ENCODE results near the gene CD36. TPM values are rescaled to one million over a fixed set of nuclear protein-coding genes. Genes with fewer than 3 reads are reported as not detected.

Gene CD36
- 5.4 and 7.9 TPM in 2 replicates for total RNA-seq (2014; rRNA removed)
- 1.7 TPM for polyA plus RNA-seq (2012)

DNA sequence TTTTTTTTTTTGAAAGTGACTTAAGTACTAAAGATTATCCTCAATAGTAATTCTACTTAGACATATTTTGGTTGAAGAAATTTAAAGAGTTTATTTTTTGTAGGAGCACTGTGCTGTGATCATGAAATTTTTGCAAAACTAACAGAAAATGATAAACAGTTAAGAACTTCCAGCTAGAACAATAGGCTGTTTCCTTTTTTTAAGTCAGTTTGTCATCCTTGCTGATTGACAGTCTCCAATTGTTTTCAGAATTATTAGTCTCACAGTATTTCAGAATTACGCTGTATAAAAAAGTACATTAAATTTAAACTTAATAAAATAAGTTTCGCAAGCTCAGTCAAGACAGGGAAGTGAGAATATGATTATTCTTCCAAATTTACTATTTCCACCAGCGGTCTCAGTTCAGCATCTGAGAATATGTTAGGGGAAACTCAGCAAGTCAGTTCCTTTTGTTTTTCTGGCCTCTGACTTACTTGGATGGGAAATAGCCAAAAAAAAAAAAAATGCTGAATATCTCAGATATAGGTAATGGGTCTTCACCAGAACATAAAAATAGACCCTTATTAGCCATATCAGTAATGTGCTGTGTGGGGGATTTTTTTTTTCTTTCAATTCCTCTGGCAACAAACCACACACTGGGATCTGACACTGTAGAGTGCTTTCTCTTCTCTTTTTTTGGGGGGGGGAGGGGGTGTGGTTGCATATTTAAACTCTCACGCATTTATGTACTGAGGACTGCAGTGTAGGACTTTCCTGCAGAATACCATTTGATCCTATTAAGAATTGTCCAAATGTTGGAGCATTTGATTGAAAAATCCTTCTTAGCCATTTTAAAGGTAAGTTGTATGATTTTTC lies at the start of gene CD36:
CD36 (plus strand) TSS at position 732 of the 855 bp plus-strand sequence. CDS start 8,099 bp downstream, outside the sequence.
- DNase-seq (ENCODE audit: low read depth): no peak

DNA sequence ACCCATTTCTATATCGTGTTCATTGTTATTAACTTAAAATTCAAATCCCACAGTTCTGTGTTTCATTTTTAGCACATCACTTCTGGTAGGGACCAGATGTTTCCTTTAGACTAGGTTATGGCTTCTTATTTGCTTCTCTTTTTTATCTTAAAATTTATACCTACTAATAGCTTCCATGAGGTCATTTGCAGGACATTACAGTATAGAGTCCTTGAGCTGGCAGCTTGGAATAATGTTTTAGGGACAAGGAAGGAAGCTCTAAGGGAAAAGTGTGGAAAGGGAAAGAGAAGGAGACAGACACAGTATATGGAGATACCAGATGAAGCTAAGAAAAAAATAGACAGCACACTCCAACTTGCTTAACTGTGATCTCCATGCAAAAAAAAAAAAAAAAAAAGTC lies 48.8 kb upstream of the CD36 start:
- DNase-seq (ENCODE audit: low read depth): no peak

DNA sequence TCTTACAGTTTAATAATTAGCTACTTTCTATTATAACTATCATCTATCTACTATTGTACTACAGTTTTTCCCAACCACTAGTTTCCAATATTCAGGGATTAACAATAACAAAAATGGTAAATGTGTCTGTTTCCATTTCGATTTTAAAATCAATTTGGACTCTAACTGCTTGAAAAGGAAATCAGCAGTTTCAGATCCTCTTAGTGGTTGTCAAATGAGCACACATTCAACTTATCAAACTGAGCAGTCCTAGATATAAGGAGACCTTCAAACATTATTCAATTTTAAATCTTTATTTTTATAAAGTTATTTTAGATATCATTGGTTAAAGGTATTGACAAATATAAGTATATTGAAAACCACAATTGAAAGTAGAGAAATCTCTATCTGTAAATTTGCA lies 46.8 kb upstream of the CD36 start:
- no peak for DNase-seq (ENCODE audit: low read depth)

DNA sequence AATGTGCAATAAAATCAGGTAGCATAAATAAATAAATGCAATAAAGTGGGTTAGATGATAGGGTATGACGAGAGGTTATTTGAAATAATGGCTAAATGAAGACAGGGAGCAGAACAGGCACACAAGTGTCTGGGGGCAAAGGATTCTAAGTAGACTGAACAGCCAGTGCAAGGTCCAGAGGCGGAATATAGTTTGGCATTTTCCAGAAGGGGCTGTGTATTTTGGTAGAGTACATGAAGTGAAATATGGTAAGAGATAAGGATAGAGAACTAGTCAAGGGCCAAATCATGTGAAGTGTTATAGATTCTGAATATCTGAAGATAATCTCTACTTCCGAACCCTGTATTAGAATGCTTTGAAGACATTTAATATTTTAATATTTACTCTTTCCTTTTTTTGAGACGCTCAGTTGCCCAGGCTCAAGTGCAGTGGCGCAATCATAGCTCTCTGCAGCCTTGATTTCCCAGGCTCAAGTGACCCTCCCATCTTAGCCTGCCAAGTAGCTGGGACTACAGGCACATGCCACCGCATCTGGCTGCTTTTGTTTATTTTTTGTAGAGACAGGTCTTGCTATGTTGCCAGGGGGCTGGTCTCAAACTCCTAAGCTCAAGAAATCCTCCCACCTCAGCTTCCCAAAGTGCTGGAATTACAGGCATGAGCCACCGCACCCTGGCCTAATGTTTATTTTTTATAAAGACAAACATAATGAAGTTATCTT lies 44.4 kb upstream of the CD36 start:
- DNase-seq (ENCODE audit: low read depth): peak; percentile 13

DNA sequence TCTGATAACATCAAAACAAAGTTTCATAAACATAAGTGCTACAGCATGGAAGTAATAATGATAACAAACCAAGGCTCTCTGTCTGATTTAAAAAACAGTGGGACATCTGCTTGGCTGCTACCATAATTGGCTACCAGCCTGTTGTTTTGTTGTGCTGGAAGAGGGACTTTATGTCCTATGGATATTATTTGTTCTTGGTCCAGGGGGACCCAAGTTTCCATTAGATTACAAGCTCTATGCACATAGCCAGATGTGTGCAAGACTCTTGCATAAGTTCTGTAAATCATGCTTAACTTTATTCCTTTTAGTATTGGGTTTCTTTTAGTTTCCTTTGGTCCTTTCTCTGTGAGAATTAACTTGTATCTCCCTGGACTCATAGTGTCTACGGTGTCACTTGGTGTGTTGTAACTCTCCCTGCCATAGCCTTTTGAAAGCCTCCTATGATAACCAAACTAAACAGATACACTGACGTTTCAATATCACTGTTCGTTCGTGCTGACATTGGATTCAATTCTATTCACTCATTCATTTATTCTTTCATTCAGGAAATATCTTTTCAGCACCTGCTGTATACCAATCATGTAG lies 41.4 kb upstream of the CD36 start:
- peak; percentile 12 for DNase-seq (ENCODE audit: low read depth)

DNA sequence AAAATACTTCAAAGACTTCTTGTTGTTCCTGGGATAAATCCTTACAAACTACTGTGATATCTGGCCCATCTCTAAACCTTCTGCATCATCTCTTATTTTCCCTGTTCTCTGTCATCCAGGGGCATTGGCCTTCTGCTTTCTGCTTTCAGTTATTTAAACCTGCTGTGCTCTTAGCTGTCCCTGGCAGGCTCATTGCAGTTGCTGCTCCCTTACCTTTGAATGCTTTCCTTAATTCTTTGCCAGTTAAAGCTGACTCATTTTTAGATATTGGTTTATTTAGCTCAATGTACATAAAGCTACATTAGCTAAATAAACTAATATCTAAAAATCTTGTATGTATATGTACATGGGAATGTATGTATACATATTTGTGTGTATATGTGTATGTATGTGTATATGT lies 40.6 kb upstream of the CD36 start:
- DNase-seq (ENCODE audit: low read depth): no peak

DNA sequence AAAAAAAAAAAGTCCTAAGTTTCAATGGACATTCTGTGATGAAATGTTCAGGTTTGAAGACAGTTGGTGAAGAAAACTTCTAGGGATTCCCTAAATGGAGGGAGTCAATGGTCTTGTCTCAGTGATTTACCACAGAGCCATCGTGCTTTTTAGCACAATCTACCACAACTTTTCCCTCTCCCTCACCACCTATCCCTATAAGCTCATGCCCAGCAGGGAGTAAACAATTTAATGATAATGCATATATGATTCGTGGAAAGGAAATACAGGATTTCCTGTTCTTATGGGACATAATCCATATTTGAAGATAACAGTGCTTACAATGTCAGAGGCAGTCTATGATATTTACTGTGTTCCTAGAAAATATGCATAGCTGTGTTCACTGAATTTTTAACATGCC lies 38.4 kb upstream of the CD36 start:
- DNase-seq (ENCODE audit: low read depth): no peak

DNA sequence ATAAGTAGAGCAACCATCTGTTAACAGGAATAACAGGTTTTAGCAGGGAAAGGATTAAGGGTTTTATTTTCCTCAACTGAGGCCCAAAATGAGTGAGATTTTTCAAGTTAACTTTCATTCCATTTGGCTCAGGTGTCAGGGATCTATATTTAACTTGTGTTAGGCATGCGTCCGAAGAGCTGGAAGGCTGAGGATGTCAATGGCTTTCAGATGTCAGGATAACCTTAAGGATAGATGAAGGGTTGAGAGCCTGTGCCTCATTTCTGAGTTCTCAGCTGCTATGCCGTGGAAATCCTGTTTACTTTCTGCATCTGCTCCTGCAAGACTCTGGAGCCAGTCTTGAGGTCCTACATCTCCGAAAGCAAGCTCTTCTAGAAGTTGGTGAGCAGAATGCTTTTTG lies 36.4 kb upstream of the CD36 start:
- no peak for DNase-seq (ENCODE audit: low read depth)

DNA sequence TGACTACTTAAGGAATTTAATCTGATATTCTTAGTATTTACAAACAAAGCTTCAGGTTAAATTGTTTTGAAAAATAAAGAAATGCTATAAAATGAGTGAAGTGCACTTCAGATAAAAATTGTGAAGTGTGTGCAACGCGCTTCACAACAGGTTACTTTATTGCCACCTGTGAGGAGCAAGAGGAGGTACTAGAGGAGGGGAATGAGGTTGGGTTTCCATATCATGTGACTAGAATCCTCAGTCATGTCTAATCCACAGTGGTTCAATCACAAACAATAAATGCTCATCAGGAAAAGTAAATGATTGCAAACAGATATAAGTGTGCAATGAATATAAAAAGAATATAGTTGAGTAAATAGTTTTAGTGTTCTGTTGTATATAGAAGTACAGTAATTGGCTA lies 34.5 kb upstream of the CD36 start:
- DNase-seq (ENCODE audit: low read depth): no peak

DNA sequence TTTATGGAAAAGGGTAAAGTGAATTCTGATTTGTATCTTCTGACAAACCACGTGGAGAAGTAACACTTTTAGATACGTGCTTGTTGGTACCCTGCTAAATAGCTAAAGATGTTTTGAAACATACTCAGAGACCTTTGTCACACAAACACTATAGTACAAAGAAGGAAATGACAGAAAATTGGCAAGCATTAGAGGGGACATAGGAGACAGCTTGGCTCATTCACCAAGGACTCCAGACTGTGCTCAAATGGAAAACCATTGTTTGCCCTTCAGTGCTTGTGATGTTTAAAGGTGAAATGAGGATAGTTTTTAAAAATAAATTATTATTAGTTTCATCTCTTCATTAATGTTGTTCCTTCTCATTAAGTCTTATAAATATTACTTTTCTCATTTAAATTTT lies 34.0 kb upstream of the CD36 start:
- no peak for DNase-seq (ENCODE audit: low read depth)

DNA sequence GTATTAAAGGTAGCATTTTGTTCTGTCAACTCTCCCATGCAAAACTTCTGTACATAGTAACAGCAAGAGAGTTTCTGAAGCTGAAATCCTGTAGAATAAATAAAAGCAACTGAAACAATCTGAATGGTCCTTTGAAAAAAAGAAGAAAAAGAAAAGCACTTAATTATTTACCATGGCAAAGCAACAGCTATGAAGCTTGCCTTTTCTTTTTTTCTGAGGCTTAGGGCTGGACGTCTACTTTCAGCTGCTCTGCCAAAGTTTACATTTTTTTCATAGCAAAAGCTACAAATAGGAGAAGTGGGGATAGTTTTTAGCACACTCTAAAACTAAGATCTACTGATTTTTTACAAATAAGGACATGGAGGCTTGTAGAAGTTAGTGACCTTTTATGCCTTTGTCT lies 31.3 kb upstream of the CD36 start:
- no peak for DNase-seq (ENCODE audit: low read depth)

DNA sequence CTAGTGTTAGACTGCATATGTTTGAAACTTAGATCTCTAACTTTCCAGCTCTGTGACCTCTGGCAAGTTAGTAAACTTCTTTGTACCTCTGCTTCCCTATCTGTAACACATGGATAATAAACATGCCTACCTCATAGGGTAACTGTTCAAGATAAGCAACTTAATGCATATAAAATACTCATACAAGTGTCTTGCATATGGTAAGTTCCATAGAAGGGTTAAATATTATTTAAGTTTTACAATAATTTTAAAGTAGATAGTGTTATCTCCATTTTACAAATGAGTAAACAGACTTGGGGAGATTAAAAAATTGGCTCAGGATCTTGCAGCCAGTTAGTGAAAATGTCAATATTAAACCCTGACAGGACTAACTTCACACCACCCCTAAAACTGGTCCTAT lies 30.1 kb upstream of the CD36 start:
- DNase-seq (ENCODE audit: low read depth): no peak

DNA sequence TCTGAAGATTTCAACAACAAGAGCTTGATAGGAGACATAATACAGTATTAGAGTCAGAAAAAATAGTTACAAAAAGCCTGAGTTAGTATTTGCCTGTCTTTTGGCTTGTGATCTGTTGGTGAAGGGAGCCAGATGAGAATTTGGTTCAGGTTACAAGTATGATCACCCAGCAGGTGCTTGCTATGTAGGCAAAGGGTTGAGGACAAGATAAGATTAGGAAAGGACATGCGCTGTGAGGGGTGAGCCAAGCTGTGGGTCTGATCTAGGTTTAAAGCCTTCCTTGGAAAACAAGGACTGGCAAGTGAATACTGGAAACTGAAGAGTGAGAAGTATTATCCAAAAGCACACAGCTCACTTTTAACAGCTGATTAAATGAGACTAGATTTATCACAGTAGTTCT lies 28.7 kb upstream of the CD36 start:
- DNase-seq (ENCODE audit: low read depth): no peak

DNA sequence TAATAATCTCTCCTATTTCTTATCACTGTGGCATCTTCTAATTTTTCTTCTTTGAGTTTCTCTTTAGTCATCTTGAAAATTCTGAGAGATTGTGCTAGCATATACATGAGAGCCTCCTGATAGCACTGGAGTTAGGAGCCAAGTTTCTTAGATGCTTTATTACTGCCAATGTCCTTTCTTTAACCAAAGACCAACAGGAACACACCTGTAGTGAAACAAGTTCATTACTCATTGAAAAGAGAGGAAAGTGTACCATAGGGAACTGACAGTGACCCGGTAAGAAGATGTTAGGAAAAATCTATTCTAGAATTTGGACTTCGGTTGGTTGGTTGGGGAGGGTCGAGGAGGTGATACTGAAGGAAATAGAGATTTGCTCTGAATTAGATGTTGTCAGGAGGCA lies 27.1 kb upstream of the CD36 start:
- DNase-seq (ENCODE audit: low read depth): no peak

DNA sequence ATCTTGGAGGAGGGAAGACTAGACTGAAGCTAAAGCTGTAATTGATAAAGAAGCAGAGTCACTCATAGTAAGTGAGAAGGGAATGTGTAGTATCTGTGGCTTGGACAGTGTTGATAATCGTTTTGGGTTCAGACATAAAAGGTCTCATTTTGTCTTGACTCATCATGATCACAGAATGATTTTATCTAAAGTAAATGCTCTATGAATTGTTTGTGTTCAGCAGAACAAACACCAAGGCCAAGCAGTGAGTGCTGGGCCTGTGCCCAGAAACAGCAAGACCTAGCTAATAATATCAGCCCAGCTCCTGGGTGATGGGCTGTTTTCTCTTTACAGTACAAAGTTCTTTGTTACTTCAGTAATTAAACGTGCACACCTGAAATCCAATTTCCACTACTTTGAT lies 26.7 kb upstream of the CD36 start:
- peak; percentile 47 for DNase-seq (ENCODE audit: low read depth)

DNA sequence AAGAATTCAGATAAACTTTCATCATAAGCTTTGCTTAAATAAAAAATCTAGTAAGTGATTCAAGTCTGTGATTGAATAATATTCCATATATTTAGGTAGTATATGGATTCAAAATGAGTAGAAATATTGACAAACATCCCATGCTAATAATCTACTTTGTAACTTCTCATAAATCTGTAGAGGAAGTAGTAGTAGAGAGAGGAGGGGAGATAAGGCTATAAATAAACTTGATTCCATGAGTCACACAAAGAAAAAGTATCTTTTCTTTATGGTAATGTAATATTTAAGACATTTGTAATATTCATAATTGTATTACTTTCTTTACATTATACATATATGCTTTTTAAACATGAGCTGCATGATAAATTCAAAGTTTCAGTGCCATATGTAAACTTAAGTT lies 25.6 kb upstream of the CD36 start:
- no peak for DNase-seq (ENCODE audit: low read depth)

DNA sequence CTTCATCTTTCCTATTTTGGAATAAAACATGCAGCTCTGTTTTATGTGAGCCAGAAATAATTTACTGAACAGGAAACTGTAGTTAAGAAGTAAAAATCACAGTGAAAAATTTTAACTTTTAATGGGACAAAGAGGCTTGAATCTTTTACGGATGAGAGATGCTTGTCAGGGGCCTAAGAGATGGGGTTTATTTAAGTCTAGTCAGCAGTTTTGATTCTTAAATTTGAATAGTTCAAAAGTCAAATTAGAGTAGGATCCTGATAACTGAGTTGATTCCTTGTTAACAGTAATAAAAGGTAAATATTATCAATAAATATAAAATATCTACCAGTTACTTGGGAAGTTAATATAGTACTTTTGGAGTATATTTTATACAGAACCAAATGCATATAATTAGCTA lies 24.9 kb upstream of the CD36 start:
- DNase-seq (ENCODE audit: low read depth): no peak

DNA sequence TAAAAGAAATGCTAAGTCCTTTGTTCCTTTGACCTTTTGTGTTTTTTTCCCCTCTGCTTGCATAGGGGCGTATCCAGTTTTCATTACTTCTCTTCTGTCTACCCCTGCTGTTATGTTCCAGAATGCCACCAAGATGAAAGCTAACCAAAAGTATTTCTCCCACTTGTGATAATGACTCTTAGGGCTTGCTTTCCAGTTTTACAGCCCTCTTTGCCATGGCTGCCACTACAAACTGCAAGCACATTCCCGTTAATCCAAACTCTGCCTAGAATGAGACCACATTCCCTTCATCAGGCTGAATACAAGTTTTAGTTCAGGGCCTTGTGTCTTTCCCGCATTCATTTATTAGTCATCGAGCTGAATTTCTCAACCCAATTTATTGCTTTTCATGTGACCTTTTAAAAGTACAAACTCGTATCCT lies 23.6 kb upstream of the CD36 start:
- peak; percentile 78 for DNase-seq (ENCODE audit: low read depth)

DNA sequence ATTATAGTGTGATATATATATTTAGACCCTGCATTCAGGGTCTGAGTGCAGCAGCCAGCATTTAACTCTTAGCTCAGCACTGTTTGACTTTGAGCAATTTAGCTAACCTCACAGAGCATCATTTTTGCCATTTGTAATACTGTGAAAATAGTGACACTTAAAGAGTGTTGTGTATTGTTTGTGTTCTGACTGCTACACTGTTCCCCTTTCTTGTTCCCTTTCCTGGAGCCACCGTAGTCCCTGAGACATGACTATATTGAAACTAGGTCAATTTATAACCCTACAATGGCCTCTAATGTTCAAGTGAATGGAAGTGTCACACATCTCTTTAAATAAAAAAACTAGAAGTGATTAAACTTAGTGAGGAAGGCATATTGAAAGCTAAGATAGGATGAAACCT lies 20.3 kb upstream of the CD36 start:
- no peak for DNase-seq (ENCODE audit: low read depth)

DNA sequence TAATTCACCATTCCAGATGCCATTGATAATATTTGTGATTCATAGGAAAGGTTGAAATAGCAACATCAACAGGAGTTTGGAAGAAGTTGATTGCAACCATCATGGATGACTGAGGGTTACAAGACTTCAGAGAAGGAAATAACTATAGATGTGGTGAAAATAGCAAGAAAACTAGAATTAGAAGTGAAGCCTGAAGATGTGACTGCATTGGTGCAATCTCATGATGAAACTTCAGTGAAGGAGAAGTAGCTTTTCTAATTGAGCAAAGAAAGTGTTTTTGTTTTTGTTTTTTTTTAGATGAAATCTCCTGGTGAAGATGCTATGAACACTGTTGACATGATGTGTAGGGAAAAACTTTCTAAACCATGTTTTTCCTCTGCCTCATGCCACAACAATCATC lies 18.7 kb upstream of the CD36 start:
- DNase-seq (ENCODE audit: low read depth): no peak

DNA sequence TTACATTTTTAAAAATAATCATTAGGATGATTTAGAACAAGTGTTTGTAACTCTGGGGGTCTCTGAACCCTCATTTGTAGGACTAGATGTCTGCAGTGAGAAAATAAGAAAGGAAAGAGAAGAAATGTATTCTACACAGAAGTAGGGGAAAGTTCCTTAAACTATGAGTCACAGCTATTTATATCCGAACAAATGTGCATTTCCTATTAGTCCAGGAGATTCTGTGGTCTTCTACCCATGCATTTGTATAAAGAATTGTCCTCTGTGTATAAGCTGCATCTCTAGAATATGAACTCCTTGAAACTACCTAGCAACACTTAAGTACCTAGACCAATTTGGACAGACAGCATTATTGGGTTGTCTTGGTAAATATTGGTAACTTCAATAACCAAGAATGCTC lies 15.9 kb upstream of the CD36 start:
- DNase-seq (ENCODE audit: low read depth): peak; percentile 79

DNA sequence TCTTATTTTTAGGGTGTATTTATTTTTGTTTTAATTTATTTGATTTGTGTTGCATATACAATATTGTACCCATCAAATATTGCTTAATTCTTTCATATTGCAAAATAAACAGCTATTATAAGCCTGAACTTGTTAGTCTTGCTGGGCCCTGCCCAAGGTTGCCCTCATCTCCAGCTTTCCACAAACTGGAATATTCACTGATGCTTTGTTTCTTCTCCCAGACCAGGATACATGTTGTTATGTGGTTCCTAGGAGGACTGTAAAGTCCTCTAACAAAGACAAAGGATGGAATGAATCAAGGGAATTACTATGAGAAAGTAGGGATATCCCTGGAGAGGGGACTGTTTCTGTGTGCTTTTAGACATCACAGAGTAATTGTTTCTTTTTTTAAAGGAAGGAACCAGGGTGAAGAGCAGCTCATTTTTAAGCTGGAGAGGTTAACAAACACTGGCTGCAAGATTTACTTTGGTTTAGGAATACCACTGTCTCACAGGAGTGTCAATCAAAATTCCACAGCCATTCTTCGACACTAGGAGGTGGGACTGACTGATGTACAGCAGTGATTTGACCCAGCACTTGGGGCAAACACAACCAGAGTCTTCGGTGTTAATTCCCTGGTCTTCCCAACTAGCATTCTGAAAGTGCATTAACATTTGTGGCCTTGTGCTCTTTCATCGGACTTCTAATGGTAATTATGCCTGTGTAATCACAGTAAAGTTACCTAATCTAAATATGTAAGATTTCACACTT lies 14.8 kb upstream of the CD36 start:
- DNase-seq (ENCODE audit: low read depth): no peak
